HFFc6 (cell line): ENCODE measurements around the gene GBP1. TPM values are rescaled to one million over a fixed set of nuclear protein-coding genes. Genes with fewer than 3 reads are reported as not detected.
"Not testable (repeated sequence)": the region's sequence is repeated elsewhere in the genome, so short reads cannot be mapped to it uniquely, and the experiment has no call there.

Source experiments
- DNase-seq: peaks from one replicate; pipeline ENCODE4 v3.0.0-alpha.2; 2018
- H3K27ac Mint-ChIP-seq: 2 replicates; pipeline ENCODE4 v1.8.0; 2020; ENCODE audit warnings: mild to moderate bottlenecking, mixed read lengths
- H3K27me3 Mint-ChIP-seq: 2 replicates; pipeline ENCODE4 v1.8.0; 2021; ENCODE audit warnings: mild to moderate bottlenecking, moderate library complexity, mixed read lengths; ENCODE audit not compliant: insufficient read depth
- H3K36me3 Mint-ChIP-seq: 2 replicates; pipeline ENCODE4 v1.8.0; 2021; ENCODE audit warnings: low read depth, mixed read lengths
- H3K4me1 Mint-ChIP-seq: 2 replicates; pipeline ENCODE4 v1.8.0; 2020; ENCODE audit warnings: low read depth, mixed read lengths
- H3K4me3 Mint-ChIP-seq: 2 replicates; pipeline ENCODE4 v1.8.0; 2020; ENCODE audit warnings: mild to moderate bottlenecking, moderate library complexity, mixed read lengths
- H3K9me3 Mint-ChIP-seq: 2 replicates; pipeline ENCODE4 v1.8.0; 2020; ENCODE audit warnings: mild to moderate bottlenecking, mixed read lengths
- CTCF ChIP-seq: fragments of 200-600 bp; sonication (generic); IDR thresholded peaks from 2 replicates; pipeline ENCODE4 v1.5.0; 2021; ENCODE audit warnings: antibody characterized with exemption, mild to moderate bottlenecking
- total RNA-seq, 6 experiments: library from RNA; stranded (reverse); fragmentation: NEBNext Ultra II Directional; extraction: Animal tissue kit (Norgen Biotek cat#: 25700); gene quantifications; 2 replicates in 1 of 6; 3 replicates in 5 of 6; pipeline ENCODE4 v1.2.3, GENCODE V29; 2021

Gene GBP1
- total RNA-seq, 6 experiments from 2014 or later: 26.7 to 32.7 (median 29.9) TPM

DNA sequence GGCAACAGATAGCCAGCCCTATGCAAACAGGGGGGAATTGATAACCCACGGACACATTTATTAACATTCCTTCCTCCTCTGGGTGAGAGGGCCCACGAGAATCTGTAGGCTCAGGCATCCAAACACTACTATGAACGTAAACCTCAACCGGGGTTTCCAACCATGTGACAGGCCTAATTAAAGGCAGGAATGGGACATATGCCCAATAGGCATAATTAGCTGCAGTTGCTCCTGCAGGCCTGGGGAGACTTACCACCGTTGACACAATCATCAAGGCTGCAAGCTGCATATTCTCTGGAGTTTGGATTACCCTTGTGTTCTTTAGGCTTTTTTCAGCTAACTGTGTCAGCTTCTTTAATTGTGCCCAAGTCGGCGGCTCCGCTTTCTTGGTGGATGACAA lies 22.2 kb upstream of the GBP1 start:
- Mint-ChIP-seq H3K27ac (no peak overlapping the region), H3K36me3 (no peaks in the 10 kb centered on the region), H3K4me3 (no peak overlapping the region), H3K4me1 (no peaks in the 10 kb centered on the region), H3K27me3 (no peaks in the 10 kb centered on the region), H3K9me3 (no peaks in the 10 kb centered on the region)
- no peak for TF ChIP-seq CTCF
- DNase-seq: no peak

GRCh38 chr1:89085781-89086180 lies 20.8 kb upstream of the GBP1 start:
- H3K27me3 Mint-ChIP-seq: no peaks in the 10 kb centered on the region; the same call in 1 of the 2 replicates
- H3K9me3 Mint-ChIP-seq: no peaks in the 10 kb centered on the region
- no peaks in the 10 kb centered on the region for H3K36me3 Mint-ChIP-seq
- H3K4me1 Mint-ChIP-seq: no peaks in the 10 kb centered on the region
- H3K4me3 Mint-ChIP-seq: no peak overlapping the region
- no peak for DNase-seq
- peak; percentile 74 for TF ChIP-seq CTCF
- no peak overlapping the region for H3K27ac Mint-ChIP-seq

- no peak overlapping the region for H3K27ac Mint-ChIP-seq
- no peak for TF ChIP-seq CTCF
- no peaks in the 10 kb centered on the region; the same call in 1 of the 2 replicates for H3K9me3 Mint-ChIP-seq
- no peaks in the 10 kb centered on the region; the same call in 1 of the 2 replicates for H3K27me3 Mint-ChIP-seq
- no peak for DNase-seq
- no peak overlapping the region for H3K4me3 Mint-ChIP-seq
- no peaks in the 10 kb centered on the region for H3K4me1 Mint-ChIP-seq
- no peaks in the 10 kb centered on the region for H3K36me3 Mint-ChIP-seq
These were observed 16.0 kb upstream of the GBP1 start for GRCh38 chr1:89081005-89081404.

DNA sequence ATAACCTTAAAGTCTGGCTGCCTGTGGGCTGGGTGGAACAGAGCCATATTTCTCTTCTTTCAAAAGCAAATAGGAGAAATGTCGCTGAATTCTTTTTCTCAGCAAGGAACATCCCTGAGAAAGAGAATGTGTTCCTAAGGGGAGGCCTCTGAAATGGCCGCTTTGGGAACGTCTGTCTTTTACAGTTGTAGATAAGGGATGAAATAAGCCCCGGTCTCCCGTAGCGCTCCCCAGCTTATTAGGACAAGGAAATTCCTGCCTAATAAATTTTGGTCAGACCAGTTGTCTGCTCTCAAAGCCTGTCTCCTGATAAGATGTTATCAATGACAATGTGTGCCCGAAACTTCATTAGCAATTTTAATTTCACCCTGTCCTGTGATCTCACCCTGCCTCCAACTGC lies 15.1 kb upstream of the GBP1 start:
- not testable (repeated sequence) for H3K4me1 Mint-ChIP-seq, DNase-seq, H3K9me3 Mint-ChIP-seq, H3K4me3 Mint-ChIP-seq, H3K27me3 Mint-ChIP-seq, H3K27ac Mint-ChIP-seq, H3K36me3 Mint-ChIP-seq

GRCh38 chr1:89072466-89073065 lies 7.6 kb upstream of the GBP1 start:
- not testable (repeated sequence) for H3K9me3 Mint-ChIP-seq, DNase-seq, H3K4me3 Mint-ChIP-seq, H3K36me3 Mint-ChIP-seq, H3K27ac Mint-ChIP-seq, H3K27me3 Mint-ChIP-seq
- peaks cover 24% of the 10 kb centered on the region for H3K4me1 Mint-ChIP-seq

GRCh38 chr1:89070509-89070908 lies 5.5 kb upstream of the GBP1 start:
- DNase-seq: no peak
- Mint-ChIP-seq H3K9me3 (peaks cover 8% of the 10 kb centered on the region; the same call in 1 of the 2 replicates), H3K36me3 (no peaks in the 10 kb centered on the region), H3K4me3 (peak overlapping the region; percentile 82; the same call in 1 of the 2 replicates), H3K27me3 (peaks cover 2% of the 10 kb centered on the region; the same call in 1 of the 2 replicates), H3K27ac (no peak overlapping the region), H3K4me1 (peaks cover 26% of the 10 kb centered on the region)
- TF ChIP-seq CTCF: no peak
